ENCODE results near the gene RUSC2.
A peak's percentile ranks its signal among the peaks of the same experiment; 100 is the strongest.

Gene RUSC2, protein sequence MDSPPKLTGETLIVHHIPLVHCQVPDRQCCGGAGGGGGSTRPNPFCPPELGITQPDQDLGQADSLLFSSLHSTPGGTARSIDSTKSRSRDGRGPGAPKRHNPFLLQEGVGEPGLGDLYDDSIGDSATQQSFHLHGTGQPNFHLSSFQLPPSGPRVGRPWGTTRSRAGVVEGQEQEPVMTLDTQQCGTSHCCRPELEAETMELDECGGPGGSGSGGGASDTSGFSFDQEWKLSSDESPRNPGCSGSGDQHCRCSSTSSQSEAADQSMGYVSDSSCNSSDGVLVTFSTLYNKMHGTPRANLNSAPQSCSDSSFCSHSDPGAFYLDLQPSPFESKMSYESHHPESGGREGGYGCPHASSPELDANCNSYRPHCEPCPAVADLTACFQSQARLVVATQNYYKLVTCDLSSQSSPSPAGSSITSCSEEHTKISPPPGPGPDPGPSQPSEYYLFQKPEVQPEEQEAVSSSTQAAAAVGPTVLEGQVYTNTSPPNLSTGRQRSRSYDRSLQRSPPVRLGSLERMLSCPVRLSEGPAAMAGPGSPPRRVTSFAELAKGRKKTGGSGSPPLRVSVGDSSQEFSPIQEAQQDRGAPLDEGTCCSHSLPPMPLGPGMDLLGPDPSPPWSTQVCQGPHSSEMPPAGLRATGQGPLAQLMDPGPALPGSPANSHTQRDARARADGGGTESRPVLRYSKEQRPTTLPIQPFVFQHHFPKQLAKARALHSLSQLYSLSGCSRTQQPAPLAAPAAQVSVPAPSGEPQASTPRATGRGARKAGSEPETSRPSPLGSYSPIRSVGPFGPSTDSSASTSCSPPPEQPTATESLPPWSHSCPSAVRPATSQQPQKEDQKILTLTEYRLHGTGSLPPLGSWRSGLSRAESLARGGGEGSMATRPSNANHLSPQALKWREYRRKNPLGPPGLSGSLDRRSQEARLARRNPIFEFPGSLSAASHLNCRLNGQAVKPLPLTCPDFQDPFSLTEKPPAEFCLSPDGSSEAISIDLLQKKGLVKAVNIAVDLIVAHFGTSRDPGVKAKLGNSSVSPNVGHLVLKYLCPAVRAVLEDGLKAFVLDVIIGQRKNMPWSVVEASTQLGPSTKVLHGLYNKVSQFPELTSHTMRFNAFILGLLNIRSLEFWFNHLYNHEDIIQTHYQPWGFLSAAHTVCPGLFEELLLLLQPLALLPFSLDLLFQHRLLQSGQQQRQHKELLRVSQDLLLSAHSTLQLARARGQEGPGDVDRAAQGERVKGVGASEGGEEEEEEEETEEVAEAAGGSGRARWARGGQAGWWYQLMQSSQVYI (N-terminal part only)

DNA sequence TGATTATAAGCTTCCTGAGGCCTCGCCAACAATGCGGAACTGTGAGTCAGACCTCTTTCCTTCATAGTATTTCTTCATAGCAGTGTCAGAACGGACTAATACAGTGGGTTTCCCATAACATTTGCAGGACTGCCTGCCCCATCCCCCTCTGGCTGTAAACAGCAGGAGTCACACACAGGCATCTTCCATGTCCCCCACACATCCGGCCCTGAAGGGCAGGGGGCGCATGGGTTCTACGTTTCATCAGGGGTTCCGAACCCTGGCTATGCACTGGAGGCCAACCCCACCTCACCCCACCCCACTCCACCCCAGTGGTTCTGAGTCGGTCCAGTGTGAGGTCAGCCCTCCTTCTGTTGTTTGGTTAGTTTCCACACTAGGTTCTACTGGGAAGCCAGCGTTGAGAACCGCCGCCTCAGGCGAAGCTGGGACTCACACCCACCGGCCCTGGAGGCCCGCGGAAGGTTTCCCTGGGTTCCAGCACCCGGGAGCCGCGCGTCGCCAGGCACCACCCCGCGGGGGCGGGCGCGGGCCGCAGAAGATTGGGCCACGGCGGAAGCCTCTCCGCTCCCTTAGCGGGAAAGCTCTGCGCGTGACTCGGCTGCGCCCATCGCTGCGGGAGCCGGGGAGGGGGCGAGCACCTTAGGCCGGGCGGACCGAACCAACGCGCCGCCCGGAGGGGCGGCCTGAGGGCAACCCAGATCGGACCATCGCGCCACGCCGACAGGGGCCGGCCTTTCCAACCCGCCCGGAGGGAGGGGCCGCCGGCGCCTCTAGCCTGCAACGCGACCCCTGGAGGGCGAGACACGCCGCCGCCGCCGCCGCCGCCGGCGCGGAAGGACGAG lies at the start of gene RUSC2:
RUSC2 (plus strand) TSS at position 799 of the 842 bp plus-strand sequence. CDS start 56,411 bp downstream, outside the sequence.
- Histone ChIP-seq H3K36me3 (ENCODE audit: control insufficient read depth in 2 of 2, insufficient read depth in 1 of 2, low read length in 2 of 2) (no peaks in the 10 kb centered on the region), H3K4me3 (ENCODE audit: low read depth, low read length) (peak within 1 kb of the TSS; percentile 61), H3K27ac (ENCODE audit: extremely low read depth, low read depth, low read length) (peak within 1 kb of the TSS; percentile 58), H3K4me1 (ENCODE audit: control insufficient read depth, insufficient read depth, low read length) (peaks cover 3% of the 10 kb centered on the region; the same call in 1 of the 2 replicates), H3K9me3 (ENCODE audit: control insufficient read depth, insufficient read depth, low read depth, low read length) (no peaks in the 10 kb centered on the region)
- ChIA-PET CTCF (interaction anchor here (0.6 to 1.6 kb wide), 17 partner anchors 10 to 374 kb away, joined by 3 to 37 read pairs (median 5); partner anchors contain the start of gene ATOSB), POLR2A (interaction anchor here (0.6 to 1.2 kb wide), 4 partner anchors 17 to 374 kb away, joined by 3 to 6 read pairs (median 4); partner anchors contain the start of gene ATOSB)
- TF ChIP-seq MZF1 (tag by site-specific recombination; IDR thresholded peaks at IDR 0.05; ENCODE audit: borderline replicate concordance) (no peak), KLF8 (tag by site-specific recombination; IDR thresholded peaks at IDR 0.05) (peak; percentile 59; the same call in 1 of the 2 replicates), EGR2 (tag by site-specific recombination; IDR thresholded peaks at IDR 0.05; ENCODE audit: low read depth) (peak; percentile 49; the same call in 1 of the 2 replicates), ZNF596 (tag by site-specific recombination; IDR thresholded peaks at IDR 0.05) (no peak), ZNF664 (tag by site-specific recombination; IDR thresholded peaks at IDR 0.05) (no peak), ZBTB20 (tag by site-specific recombination; IDR thresholded peaks at IDR 0.05) (peak; percentile 96), ZNF660 (tag by site-specific recombination; IDR thresholded peaks at IDR 0.05) (peak; percentile 75; the same call in 1 of the 2 replicates), ZNF223 (tag by site-specific recombination; IDR thresholded peaks at IDR 0.05) (no peak), YY1 (tag by site-specific recombination; IDR thresholded peaks at IDR 0.05) (no peak), SALL2 (tag by site-specific recombination; IDR thresholded peaks at IDR 0.05; ENCODE audit: borderline replicate concordance) (no peak)
- TF ChIP-seq, protein P1, sequence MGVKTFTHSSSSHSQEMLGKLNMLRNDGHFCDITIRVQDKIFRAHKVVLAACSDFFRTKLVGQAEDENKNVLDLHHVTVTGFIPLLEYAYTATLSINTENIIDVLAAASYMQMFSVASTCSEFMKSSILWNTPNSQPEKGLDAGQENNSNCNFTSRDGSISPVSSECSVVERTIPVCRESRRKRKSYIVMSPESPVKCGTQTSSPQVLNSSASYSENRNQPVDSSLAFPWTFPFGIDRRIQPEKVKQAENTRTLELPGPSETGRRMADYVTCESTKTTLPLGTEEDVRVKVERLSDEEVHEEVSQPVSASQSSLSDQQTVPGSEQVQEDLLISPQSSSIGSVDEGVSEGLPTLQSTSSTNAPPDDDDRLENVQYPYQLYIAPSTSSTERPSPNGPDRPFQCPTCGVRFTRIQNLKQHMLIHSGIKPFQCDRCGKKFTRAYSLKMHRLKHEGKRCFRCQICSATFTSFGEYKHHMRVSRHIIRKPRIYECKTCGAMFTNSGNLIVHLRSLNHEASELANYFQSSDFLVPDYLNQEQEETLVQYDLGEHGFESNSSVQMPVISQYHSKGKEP (tag by site-specific recombination; IDR thresholded peaks at IDR 0.05): no peak
- TF ChIP-seq, protein P2, sequence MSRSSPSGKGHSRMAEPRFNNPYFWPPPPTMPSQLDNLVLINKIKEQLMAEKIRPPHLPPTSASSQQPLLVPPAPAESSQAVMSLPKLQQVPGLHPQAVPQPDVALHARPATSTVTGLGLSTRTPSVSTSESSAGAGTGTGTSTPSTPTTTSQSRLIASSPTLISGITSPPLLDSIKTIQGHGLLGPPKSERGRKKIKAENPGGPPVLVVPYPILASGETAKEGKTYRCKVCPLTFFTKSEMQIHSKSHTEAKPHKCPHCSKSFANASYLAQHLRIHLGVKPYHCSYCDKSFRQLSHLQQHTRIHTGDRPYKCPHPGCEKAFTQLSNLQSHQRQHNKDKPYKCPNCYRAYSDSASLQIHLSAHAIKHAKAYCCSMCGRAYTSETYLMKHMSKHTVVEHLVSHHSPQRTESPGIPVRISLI (tag by site-specific recombination; IDR thresholded peaks at IDR 0.05): no peak
- TF ChIP-seq, protein P3, sequence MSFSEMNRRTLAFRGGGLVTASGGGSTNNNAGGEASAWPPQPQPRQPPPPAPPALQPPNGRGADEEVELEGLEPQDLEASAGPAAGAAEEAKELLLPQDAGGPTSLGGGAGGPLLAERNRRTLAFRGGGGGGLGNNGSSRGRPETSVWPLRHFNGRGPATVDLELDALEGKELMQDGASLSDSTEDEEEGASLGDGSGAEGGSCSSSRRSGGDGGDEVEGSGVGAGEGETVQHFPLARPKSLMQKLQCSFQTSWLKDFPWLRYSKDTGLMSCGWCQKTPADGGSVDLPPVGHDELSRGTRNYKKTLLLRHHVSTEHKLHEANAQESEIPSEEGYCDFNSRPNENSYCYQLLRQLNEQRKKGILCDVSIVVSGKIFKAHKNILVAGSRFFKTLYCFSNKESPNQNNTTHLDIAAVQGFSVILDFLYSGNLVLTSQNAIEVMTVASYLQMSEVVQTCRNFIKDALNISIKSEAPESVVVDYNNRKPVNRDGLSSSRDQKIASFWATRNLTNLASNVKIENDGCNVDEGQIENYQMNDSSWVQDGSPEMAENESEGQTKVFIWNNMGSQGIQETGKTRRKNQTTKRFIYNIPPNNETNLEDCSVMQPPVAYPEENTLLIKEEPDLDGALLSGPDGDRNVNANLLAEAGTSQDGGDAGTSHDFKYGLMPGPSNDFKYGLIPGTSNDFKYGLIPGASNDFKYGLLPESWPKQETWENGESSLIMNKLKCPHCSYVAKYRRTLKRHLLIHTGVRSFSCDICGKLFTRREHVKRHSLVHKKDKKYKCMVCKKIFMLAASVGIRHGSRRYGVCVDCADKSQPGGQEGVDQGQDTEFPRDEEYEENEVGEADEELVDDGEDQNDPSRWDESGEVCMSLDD (tag by site-specific recombination; IDR thresholded peaks at IDR 0.05): peak; percentile 28
- TF ChIP-seq, protein P4, sequence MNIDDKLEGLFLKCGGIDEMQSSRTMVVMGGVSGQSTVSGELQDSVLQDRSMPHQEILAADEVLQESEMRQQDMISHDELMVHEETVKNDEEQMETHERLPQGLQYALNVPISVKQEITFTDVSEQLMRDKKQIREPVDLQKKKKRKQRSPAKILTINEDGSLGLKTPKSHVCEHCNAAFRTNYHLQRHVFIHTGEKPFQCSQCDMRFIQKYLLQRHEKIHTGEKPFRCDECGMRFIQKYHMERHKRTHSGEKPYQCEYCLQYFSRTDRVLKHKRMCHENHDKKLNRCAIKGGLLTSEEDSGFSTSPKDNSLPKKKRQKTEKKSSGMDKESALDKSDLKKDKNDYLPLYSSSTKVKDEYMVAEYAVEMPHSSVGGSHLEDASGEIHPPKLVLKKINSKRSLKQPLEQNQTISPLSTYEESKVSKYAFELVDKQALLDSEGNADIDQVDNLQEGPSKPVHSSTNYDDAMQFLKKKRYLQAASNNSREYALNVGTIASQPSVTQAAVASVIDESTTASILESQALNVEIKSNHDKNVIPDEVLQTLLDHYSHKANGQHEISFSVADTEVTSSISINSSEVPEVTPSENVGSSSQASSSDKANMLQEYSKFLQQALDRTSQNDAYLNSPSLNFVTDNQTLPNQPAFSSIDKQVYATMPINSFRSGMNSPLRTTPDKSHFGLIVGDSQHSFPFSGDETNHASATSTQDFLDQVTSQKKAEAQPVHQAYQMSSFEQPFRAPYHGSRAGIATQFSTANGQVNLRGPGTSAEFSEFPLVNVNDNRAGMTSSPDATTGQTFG (tag by site-specific recombination; IDR thresholded peaks at IDR 0.05; ENCODE audit: borderline replicate concordance): no peak
- TF ChIP-seq, protein P5, sequence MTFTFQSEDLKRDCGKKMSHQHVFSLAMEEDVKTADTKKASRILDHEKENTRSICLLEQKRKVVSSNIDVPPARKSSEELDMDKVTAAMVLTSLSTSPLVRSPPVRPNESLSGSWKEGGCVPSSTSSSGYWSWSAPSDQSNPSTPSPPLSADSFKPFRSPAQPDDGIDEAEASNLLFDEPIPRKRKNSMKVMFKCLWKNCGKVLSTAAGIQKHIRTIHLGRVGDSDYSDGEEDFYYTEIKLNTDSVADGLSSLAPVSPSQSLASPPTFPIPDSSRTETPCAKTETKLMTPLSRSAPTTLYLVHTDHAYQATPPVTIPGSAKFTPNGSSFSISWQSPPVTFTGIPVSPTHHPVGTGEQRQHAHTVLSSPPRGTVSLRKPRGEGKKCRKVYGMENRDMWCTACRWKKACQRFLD (tag by site-specific recombination; IDR thresholded peaks at IDR 0.05): no peak
- TF ChIP-seq, protein P6, sequence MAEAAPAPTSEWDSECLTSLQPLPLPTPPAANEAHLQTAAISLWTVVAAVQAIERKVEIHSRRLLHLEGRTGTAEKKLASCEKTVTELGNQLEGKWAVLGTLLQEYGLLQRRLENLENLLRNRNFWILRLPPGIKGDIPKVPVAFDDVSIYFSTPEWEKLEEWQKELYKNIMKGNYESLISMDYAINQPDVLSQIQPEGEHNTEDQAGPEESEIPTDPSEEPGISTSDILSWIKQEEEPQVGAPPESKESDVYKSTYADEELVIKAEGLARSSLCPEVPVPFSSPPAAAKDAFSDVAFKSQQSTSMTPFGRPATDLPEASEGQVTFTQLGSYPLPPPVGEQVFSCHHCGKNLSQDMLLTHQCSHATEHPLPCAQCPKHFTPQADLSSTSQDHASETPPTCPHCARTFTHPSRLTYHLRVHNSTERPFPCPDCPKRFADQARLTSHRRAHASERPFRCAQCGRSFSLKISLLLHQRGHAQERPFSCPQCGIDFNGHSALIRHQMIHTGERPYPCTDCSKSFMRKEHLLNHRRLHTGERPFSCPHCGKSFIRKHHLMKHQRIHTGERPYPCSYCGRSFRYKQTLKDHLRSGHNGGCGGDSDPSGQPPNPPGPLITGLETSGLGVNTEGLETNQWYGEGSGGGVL (tag by site-specific recombination; IDR thresholded peaks at IDR 0.05): peak; percentile 72
- TF ChIP-seq, protein P7, sequence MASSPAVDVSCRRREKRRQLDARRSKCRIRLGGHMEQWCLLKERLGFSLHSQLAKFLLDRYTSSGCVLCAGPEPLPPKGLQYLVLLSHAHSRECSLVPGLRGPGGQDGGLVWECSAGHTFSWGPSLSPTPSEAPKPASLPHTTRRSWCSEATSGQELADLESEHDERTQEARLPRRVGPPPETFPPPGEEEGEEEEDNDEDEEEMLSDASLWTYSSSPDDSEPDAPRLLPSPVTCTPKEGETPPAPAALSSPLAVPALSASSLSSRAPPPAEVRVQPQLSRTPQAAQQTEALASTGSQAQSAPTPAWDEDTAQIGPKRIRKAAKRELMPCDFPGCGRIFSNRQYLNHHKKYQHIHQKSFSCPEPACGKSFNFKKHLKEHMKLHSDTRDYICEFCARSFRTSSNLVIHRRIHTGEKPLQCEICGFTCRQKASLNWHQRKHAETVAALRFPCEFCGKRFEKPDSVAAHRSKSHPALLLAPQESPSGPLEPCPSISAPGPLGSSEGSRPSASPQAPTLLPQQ (tag by site-specific recombination; IDR thresholded peaks at IDR 0.05): peak; percentile 43; the same call in 1 of the 2 replicates
